ENCODE measurements around the gene TRPM1. TPM values are rescaled to one million over a fixed set of nuclear protein-coding genes. Genes with fewer than 3 reads are reported as not detected.

The TRPM1 gene
- total RNA-seq, 1 donor from 2014 or later, result 6.0 TPM

- DNase-seq (ENCODE audit: low spot score), result no peak
Measured at GRCh38 chr15:31020542-31020941, 81.0 kb downstream of the TRPM1 start.

DNA sequence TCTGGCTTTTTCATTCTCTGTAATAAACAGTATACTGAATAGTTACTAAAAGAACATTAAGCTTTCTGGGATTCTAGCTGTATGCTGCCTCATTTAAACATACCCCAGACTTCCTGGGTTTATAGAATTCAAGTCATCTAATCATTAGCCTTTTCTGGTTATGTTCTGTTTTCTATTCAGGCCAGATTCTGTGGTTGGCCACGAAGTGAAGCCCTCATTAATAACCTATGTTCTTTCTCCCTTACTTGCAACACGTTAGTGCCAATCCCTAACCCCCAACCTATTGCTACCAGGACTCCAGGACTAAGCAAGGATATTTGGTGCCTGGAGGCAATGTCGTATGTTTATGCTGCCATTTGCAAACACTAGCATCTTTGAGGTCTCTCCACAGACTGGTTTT, 81.5 kb downstream of the TRPM1 start:
- DNase-seq (ENCODE audit: low spot score), result no peak

GRCh38 chr15:31017311-31017710, 84.2 kb downstream of the TRPM1 start:
- DNase-seq (ENCODE audit: low spot score), result no peak

DNA sequence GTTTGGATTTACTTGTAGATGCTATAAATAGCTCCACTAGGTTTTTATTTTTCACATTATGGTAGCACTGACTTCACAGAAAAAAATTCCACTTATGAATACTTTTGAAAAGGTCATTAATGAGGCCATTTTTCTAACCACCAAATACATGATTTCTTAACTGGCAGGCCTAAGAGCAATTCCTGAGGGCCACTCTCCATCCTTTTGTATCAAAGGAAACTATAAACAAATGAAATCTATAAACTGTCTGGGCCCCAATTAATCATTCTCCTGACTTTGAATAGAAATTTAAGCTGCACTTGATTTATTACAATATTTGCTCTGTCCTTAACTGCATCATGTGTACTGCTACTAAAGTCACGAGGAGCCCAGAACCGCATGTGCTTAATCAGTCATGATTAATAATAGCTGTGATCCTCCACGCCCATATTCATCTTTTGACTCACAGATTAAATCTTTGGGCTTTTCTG, 85.0 kb downstream of the TRPM1 start:
- DNase-seq (ENCODE audit: low spot score), result no peak

- no peak for DNase-seq (ENCODE audit: low spot score)
Measured at GRCh38 chr15:31014608-31014925, 87.0 kb downstream of the TRPM1 start.

GRCh38 chr15:31013863-31014607, 87.5 kb downstream of the TRPM1 start:
- DNase-seq (ENCODE audit: low spot score), result no peak

DNA sequence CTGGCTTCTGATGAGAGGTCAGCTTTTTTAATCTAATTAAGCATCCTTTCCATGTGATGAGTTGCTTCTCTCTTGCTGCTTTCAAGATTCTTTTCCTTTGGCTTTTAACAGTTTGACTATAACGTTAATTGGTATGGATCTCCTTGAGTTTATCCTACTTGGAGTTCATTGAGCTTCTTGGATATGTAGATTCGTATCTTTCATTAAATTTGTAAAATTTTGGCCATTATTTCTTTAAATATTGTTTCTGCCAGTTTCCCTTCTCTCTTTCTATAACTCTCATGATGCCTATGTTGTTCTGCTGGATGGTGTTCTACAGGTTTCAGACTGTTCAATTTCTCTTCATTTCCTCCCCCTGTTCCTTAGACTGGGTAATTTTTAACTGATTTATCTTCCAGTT, 89.1 kb downstream of the TRPM1 start:
- no peak for DNase-seq (ENCODE audit: low spot score)

- DNase-seq (ENCODE audit: low spot score), result no peak
Measured at GRCh38 chr15:31010036-31010435, 91.5 kb downstream of the TRPM1 start.

- no peak for DNase-seq (ENCODE audit: low spot score)
Measured at GRCh38 chr15:31005660-31006059, 95.9 kb downstream of the TRPM1 start.

DNA sequence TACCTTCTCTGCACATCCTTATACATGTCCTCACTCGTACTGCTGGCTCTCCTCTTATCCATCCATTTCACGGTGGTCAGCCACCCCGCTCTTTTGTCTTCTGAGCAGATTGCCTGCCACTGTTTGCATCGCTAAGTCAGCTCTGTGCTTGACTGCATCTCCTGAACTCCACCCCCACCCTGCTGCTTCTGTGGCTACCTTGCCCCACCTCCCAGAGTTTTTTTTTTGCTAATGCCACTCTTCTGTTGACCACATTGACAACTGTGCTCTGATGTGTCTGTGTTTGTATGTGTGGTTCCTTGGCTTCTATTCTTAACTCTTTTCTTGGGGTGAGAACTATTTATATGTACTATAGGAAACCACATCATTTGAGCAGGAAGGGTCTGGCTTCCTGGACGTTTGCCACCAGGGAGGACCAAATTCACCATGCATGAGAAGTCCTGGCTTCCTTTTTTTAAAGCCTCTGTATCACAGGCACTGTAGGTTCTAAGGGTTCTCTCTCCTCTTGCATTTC, 97.2 kb downstream of the TRPM1 start:
- peak; percentile 50 for DNase-seq (ENCODE audit: low spot score)

DNA sequence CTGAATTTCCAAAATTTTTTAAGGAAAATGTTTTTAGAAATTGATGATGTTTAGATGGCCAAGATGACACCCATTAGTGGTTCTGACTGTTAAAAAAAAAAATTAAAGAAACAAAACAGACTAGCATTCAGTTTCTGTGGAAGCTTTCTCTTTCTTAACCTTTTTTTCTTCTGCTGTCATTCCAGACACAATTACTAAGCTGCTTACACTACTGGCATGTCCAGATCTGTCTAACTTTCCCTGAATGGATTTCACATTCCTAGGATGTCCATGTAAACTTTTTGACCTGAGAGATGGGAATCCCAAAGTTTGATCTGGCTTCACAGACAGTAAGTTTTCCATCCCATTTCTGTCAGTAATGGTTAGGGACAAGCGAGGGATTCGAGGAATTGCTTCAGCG, 99.8 kb downstream of the TRPM1 start:
- DNase-seq (ENCODE audit: low spot score), result no peak

DNA sequence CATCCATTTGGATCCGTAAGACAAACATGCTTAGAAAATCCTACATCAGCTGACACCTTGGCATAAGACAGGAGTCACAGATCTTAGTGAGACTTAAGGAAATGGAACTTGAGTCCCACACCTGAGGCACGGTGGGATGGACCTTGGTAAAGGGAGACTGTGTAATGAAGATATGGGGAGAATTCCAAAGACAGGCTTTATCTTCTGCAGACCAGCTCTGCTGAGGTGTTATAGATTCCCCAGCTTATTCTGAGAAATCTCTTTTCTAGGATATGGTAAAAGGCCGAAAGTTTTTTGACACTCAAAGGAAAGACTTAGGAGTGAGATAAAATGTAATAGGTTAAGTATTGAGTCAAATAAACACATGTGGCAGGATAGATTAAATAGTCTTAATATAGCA, 101.8 kb downstream of the TRPM1 start:
- DNase-seq (ENCODE audit: low spot score), result no peak

GRCh38 chr15:30997270-30997669, 104.3 kb downstream of the TRPM1 start:
- DNase-seq (ENCODE audit: low spot score), result no peak

- DNase-seq (ENCODE audit: low spot score), result no peak
Measured at GRCh38 chr15:30992249-30992864, 109.2 kb downstream of the TRPM1 start.

GRCh38 chr15:30991255-30992235, 110.0 kb downstream of the TRPM1 start, which contains the start of gene MTMR10:
Gene MTMR10, minus strand, starts transcription at chr15:30991628. Its CDS starts 122 bp downstream, at chr15:30991506.
- DNase-seq (ENCODE audit: low spot score), result peak; percentile 87

GRCh38 chr15:30990446-30991254, 110.9 kb downstream of the TRPM1 start:
- peak; percentile 24 for DNase-seq (ENCODE audit: low spot score)

DNA sequence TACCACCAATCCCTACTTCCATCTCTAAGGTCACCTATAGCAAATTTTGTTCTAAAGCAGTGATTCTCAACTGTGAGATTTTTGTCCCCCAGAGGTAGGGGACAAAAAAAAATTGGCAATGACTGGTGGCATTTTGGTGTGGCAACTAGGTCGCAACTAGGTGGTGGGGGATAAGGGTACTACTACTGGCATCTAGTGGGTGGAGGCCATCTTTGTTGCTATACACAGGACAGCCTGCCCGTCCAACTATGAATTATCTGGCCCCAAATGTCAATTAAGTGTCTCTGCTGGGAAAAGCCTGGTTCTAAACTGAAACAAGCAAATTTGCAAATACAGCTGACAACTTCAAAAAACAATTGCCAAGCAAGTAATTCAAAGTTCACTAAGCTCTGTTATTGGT, 111.5 kb downstream of the TRPM1 start:
- no peak for DNase-seq (ENCODE audit: low spot score)

GRCh38 chr15:30985081-30985531, 116.4 kb downstream of the TRPM1 start:
- DNase-seq (ENCODE audit: low spot score), result peak; percentile 12

- no peak for DNase-seq (ENCODE audit: low spot score)
Measured at GRCh38 chr15:30984542-30984941, 117.0 kb downstream of the TRPM1 start.

- DNase-seq (ENCODE audit: low spot score), result no peak
Measured at GRCh38 chr15:30984118-30984517, 117.4 kb downstream of the TRPM1 start.

DNA sequence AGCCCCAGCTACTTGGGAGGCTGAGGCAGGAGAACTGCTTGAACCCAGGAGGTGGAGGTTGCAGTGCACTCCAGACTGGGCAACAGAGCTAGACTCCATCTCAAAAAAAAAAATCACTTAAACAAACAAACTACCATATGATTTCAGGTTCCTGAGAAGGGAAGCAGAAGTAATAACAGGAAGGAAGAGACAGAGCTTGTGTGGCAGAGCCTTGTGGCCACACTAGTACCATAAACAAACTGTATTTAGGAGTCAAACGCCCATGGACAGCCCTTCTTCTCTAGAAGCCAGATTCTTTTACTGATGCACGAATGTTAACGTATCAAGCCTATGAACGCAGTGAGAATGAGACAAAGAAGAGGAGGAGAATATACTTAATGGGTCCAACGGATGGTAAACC, 122.1 kb downstream of the TRPM1 start:
- DNase-seq (ENCODE audit: low spot score), result no peak

Measured in umbilical cord (tissue), 2 donors.